ENCODE measurements around the gene RABEP2.
"Not testable (repeated sequence)": the region's sequence is repeated elsewhere in the genome, so short reads cannot be mapped to it uniquely, and the experiment has no call there.

RABEP2 gene, protein sequence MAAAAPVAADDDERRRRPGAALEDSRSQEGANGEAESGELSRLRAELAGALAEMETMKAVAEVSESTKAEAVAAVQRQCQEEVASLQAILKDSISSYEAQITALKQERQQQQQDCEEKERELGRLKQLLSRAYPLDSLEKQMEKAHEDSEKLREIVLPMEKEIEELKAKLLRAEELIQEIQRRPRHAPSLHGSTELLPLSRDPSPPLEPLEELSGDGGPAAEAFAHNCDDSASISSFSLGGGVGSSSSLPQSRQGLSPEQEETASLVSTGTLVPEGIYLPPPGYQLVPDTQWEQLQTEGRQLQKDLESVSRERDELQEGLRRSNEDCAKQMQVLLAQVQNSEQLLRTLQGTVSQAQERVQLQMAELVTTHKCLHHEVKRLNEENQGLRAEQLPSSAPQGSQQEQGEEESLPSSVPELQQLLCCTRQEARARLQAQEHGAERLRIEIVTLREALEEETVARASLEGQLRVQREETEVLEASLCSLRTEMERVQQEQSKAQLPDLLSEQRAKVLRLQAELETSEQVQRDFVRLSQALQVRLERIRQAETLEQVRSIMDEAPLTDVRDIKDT

DNA sequence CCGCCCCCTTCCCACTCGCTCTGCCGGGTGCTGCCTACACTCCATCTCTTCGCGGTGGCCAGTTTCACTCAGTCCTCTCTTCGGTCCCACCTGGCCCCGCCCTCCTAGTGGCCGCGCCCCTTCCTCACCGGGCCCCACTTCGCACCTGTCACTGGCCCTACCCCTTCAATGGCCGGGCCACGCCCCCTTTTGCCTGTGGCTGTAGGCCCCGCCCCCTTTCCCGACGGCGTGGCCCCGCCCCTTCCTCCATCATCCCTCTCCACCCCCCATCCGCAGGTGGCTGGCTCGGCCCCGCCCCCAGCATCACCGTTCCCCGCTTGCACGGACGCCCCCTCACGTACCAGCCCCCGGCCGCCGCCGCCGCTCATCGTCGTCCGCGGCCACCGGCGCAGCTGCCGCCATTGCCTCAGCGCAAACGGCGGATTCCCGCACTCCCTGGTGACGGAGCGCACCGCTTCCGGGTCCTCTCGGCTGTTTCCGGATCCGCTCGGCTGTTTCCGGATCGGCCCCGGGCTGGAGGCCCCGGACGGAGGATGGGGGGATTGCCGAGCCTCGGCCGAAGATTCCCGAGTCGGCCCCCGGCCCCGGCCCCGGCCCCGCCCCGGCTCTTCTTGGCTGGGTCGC lies at the start of gene RABEP2:
RABEP2 (minus strand) TSS at position 477 of the 624 bp plus-strand sequence; CDS start at position 402, 75 bp downstream.
- peak; percentile 95 for DNase-seq (ENCODE audit: low read depth)

DNA sequence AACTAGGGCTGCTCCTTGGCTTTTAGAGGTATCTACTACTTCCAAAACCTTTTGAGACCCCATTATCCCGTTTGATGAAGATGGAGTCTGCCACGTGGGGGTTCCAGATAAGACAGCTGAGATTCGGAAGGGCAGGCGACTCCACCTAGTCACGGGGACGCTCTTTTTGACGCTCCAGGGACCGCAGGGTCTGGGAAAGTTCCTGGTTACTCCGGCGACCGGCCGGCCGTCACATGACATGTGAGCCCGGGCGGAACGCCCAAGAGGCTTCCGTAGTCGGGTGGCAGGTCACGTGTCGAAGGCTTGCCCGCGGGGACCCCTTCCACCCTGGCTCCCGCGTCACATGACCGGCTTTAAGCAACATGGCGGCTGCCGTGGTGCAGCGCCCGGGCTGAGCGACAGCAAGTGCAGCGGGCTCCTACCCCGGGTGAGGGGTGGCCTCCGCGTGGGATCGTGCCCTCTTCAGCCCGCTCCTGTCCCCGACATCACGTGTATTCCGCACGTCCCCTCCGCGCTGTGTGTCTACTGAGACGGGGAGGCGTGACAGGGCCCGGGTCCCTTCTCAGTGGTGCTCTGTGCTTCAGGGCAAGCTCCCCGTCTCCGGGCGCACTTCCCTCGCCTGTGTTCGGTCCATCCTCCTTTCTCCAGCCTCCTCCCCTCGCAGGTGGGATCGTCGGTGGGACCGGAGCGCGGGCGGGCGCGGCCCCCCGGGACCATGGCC lies 49.6 kb upstream of the RABEP2 start, which contains the start of gene SPNS1:
SPNS1 (plus strand) TSS at position 342 of the 721 bp plus-strand sequence; CDS start at position 716, 374 bp downstream.
- DNase-seq (ENCODE audit: low read depth): peak; percentile 90

DNA sequence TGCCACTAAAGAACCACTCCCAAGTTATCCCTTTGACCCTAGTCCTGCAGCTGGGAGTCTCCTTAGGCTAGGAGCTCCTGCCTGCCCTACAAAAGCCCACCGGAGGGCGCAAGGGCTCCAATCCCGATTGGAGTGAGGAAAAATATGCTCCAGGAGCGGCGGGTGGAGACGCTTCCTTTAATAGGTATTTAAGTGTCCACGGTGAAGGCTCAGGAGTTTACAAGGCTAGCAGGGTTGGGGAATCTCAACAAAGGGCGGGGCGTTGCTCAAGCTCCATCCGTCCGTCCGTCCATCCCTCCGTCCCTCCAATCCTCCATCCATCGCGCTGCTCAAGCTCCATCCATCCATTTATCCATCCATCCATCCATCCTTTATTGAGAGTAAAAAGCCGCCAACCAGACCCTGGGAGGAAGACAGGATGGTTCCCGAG lies 49.0 kb upstream of the RABEP2 start:
- peak; percentile 31 for DNase-seq (ENCODE audit: low read depth)

DNA sequence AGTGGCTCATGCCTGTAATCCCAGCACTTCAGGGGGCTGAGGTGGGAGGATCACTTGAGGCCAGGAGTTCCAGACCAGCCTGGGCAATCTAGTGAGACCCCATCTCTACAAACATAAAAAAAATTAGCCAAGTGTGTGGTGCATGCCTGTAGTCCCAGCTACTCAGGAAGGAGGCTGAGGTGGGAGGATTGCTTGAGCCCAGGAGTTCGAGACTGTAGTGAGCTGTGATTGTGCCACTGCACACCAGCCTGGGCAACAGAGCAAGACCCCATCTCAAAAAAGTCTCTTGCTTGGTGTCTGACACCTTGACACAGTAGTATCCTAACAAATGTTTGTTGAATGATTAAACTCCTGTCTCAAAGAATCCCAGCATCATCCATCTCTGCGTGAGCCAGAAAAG lies 44.7 kb upstream of the RABEP2 start:
- DNase-seq (ENCODE audit: low read depth): not testable (repeated sequence)

DNA sequence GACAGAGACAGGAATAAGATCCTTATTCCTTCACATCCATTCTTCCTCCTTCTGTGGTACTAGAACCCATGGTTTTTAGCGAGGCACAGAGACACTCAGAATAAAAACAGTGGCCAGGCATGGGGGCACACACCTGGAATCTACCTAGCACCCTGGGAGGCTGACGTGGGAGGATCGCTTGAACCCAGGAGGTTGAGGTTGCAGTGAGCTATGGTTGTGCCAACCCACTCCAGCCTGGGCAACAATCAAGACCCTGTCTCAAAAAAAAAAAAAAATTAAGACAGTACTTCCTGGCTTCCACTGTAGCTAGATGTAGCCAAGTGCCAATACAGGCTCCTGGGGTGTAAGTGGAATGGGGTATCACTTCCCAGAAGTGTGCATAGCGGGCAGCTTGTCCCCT lies 42.1 kb upstream of the RABEP2 start:
- DNase-seq (ENCODE audit: low read depth): no peak

DNA sequence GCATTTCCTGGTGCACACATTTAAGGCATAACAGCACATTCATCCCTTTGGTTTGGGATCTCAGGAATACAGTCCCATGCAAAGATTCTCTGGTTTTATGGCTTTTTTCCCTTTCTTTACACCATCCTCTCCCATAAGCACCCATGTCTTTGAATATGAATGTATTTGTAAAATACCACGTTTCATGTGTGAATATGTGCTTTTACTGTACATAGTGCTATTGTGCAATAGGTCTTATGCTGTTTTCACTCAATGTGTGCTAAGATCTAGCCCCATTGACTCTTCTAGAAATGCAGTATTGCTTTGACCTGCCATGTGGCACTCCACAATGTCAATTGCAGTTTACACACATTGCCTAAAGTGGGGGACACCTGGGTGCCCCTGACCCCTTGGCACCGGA lies 39.5 kb upstream of the RABEP2 start:
- no peak for DNase-seq (ENCODE audit: low read depth)

DNA sequence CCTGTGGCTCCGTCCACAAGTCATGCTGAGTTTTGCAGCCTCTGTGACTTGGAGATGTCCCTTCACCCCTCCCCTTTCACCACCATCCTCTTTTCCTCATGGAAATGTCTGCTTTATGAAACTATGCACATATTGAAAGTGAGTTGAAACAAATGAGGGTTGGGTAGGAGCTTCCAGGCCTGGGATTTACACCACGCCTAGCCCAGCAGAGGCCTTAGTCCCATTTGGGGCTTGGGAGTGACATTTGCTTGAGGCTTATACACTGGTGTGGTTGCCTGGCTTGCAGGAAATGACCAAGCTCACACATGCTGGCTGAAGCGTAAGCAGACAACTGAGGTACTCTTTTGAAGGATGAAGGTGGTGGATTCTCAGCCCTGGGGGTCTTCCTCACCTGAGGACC lies 39.0 kb upstream of the RABEP2 start:
- no peak for DNase-seq (ENCODE audit: low read depth)

DNA sequence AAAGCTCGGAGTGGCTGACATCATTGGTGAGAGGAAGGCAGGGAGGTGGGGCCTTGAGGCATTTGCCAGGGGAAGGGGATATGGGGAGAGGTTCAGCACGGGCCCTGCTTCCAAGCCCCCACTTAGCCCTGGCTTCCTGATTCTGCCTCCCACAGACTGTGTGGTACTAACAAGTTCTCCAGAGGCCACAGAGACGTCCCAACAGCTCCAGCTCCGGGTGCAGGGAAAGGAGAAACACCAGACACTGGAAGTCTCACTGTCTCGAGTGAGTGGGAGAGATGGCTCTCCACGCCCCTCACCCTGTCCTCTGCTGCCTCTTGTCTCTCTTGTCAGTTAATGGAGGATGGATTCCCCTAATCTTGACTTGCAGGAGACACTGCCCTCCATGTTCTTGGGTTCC lies 33.8 kb upstream of the RABEP2 start:
- no peak for DNase-seq (ENCODE audit: low read depth)

DNA sequence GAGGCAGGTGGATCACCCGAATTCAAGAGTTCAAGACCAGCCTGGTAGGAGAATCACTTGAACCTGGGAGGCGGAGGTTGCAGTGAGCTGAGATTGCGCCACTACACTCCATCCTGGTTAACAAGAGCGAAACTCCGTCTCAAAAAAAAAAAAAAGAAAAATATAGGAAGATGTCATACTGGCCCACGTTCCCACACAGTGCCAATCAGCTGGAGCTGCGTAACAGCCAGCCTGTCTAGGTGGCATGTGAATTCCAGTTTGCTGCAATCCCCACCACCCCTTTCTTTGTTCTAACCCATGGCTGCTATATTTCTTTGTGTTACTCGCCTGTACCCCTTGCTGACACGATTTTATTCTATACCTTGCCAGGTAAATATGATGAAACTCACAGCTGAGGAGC lies 33.2 kb upstream of the RABEP2 start:
- no peak for DNase-seq (ENCODE audit: low read depth)

DNA sequence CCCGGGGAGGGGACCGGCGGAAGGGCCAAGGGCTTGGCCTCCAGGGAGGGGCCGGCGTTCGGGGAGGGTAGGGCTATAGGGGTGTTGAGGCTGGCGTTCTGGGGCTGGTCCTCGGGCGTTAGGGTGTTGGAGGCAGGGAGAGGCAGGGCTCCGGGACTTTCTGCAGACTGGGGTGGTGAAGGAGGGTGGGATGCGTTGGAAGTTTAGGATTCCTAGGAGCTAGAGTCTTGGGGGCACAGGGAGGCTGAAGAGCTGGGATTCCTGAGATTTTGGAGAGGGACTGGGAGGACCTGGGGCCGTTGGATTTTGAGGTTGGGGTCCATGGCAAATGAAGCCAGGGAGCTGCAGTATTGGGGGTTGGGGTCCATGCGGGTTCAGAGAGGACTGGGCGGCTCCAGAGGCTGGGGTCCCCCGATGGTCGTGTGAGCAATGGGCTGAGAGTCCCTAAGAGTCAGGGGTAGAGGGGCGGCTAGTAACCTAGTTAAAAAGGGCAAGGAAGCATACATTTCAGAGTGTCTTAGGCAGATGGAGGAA lies 26.4 kb upstream of the RABEP2 start:
- DNase-seq (ENCODE audit: low read depth): no peak

DNA sequence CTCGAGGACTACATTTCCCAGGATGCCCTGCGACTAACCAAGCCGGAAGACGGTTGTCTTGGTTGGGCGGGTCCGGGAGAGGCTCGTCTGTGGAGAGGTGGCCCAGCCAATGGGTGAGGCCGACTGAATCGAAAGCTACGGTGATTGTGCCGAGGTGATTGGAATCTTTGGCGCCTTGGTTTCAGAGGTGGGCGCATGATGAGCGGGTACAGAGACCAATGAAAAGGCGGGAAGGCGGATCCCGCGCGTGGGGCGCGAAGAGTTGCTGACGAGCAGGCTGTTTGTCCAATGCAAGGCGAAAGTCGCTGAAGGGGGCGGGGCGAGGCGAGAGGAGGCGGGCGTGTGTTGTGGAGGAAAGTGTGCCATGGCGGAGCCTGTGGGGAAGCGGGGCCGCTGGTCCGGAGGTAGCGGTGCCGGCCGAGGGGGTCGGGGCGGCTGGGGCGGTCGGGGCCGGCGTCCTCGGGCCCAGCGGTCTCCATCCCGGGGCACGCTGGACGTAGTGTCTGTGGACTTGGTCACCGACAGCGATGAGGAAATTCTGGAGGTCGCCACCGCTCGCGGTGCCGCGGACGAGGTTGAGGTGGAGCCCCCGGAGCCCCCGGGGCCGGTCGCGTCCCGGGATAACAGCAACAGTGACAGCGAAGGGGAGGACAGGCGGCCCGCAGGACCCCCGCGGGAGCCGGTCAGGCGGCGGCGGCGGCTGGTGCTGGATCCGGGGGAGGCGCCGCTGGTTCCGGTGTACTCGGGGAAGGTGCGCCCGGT lies 25.8 kb upstream of the RABEP2 start, which contains the start of gene NFATC2IP:
NFATC2IP (plus strand) TSS at position 290 of the 762 bp plus-strand sequence; CDS start at position 365, 75 bp downstream.
- peak; percentile 99 for DNase-seq (ENCODE audit: low read depth)

DNA sequence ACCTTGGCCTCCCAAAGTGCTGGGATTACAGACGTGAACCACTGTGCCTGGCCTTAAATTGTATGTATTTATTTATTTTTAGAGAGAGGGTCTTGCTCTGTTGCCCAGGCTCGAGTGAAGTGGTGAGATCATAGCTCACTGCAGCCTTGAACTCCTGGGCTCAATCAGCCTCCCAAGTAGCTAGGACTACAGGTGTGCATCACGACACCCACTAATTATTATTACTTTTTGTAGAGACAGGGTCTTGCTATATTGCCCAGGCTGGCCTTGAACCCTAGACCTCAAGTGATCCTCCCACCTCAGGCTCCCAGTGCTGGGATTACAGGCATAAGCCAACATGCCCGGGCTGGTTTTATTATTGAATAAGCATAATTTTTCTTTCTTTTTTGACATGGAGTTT lies 21.6 kb upstream of the RABEP2 start:
- DNase-seq (ENCODE audit: low read depth): no peak

DNA sequence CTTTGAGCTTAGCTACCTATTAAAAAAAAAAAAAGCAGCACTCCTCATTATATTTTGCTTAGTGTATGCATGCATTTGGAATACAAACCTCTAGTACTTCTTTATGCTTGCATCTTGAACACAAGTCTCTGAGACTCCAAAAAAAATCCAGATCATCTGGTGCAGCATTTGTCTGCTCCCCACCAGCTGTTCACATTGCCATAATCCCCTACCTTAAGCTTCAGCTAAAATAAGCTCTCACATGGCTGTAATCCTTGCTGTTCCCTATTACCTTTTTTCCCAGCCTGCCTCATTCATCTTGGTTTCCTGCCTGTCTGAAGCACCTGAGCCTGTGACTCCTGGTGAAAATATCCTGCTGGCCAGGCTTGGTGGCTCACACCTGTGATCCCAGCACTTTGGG lies 18.2 kb upstream of the RABEP2 start:
- DNase-seq (ENCODE audit: low read depth): no peak

DNA sequence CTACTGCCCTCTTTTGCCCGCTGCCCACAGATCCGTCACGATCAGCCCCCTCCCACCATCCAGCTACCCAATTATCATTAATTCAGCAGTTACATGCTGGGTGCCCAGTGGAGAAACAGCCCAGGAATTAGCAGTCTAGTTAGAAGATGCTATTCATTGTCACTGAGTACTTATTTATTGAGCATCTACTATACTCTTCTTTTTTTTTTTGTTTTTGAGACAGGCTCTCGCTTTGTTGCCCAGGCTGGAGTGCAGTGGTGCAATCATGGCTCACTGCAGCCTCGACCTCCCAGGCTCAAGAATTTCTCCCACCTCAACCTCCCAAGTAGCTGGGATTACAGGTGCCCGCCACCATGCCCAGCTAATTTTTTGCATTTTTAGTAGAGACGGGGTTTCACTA lies 14.8 kb upstream of the RABEP2 start:
- DNase-seq (ENCODE audit: low read depth): not testable (repeated sequence)

DNA sequence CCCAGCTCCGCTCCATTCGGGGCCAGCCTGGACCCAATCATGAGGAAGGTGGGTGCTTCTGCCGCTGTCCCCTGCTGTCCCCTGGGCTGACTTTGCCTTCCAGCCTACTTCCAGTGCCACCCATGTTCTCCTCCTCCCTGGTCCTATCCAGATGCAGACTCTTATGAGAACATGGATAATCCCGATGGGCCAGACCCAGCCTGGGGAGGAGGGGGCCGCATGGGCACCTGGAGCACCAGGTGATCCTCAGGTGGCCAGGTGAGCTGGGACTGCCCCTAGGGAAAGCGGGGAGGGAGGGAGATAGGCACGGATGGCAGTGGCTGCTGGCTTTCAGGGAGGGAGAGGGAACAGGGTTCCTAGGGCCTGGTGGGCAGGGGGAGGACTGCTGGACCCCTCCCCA lies 13.7 kb upstream of the RABEP2 start:
- no peak for DNase-seq (ENCODE audit: low read depth)

DNA sequence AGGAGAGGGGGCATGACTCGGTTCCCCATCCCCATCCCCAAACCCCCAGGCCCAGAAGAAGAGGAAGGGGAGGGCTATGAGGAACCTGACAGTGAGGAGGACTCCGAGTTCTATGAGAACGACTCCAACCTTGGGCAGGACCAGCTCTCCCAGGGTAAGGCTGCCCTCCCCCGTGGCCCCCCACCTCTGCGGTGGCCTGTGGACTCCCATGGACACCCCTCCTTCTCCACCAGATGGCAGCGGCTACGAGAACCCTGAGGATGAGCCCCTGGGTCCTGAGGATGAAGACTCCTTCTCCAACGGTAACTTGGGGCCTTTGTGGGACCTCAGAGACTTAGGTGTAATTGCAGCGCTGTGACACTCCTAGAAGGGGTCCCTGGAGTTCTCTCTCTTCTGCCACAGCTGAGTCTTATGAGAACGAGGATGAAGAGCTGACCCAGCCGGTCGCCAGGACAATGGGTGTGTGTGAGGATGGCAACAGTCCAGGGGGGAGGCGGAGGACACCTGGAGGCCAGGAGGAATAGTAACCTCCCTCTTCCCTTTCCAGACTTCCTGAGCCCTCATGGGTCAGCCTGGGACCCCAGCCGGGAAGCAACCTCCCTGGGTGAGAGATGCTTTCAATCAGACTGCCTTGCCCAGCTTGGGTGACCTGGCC lies 12.3 kb upstream of the RABEP2 start:
- no peak for DNase-seq (ENCODE audit: low read depth)

DNA sequence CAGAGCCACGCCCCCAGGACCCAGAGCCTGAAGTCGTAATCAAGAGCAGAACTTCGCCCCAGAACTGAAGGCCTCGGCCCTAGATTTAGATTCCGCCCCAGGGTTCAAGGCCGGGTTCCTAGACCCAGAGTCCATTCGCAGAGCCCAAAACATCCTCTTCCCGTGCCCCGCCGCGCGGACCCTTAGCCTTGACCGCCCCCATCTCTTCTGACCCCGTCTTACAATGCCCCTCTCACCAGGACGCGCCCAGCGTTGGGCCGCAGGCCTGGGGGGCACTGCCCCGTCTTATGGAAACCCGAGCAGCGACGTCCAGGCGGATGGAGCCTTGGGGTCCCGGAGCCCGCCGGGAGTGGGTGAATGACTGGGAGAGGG lies 11.7 kb upstream of the RABEP2 start:
- DNase-seq (ENCODE audit: low read depth): no peak

DNA sequence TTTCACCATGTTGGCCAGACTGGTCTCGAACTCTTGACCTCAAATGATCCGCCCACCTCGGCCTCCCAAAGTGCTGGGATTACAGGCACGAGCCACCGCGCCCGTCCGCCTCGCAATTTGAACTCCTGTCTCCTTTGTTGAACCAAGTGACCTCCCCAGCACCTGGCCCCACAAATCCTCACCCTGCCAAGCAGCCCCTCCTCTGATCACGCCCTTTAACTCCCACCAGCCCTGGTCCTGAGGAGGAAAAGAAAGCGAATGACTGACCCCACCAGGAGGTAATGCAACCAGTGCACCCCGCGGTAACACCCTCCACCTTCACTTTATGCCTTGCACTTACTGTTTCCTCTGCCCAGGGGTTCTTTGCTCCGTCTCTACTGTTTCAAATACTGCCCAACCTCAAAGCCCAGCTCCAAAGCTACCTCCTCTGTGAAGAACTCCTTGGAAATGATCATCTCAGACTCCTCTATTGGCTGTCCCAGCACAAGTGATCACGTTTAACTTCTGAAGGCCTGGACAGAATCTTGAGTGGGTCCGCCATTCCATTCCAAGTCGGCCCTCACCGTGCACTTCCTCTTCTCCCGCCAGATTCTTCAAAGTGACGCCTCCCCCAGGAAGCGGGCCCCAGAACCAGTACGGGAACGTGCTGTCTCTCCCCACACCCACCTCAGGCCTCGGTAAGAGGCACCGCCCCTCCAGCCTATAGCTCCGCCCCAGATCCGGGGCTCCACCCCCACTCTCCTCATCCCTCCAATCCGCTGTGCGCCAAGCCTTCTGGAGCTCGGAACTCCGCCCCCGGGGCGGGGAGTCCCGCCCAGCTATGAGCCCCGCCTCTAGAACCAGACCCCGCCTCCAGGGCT lies 11.1 kb upstream of the RABEP2 start:
- DNase-seq (ENCODE audit: low read depth): peak; percentile 84

DNA sequence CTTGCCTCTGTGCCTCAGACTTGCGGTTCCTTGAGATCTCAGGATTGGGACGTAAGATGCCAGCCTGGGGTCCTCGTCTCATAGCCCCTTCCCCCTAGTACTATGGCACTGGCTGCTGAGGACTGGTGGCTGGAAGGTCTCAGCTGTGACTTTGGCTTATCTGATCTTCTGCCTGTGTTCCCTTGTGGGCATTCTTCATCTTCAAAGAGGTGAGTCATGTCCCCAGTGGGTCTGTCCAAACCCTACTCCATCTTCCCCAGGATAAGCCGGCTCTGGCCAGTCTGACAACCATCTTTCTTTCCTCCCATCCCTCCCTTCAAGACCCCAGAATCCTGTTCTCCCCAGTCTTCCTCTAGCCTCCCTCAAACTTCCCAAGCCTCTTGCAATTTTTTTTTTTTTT lies 10.3 kb upstream of the RABEP2 start:
- DNase-seq (ENCODE audit: low read depth): no peak

DNA sequence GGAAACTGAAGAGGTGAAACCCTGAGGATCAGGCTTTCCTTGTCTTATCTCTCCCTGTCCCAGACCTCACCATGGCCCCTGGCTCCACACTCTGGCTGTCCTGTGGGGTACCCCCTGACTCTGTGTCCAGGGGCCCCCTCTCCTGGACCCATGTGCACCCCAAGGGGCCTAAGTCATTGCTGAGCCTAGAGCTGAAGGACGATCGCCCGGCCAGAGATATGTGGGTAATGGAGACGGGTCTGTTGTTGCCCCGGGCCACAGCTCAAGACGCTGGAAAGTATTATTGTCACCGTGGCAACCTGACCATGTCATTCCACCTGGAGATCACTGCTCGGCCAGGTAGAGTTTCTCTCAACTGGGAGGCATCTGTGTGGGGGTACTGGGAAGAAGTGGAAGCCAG lies 8.1 kb upstream of the RABEP2 start:
- DNase-seq (ENCODE audit: low read depth): no peak
